ENCODE data around the gene VWA7.
"Not testable (repeated sequence)": the region's sequence is repeated elsewhere in the genome, so short reads cannot be mapped to it uniquely, and the experiment has no call there.

Gene VWA7

GRCh38 chr6:31794294-31794865, 17.3 kb upstream of the VWA7 start:
- no peaks in the 10 kb centered on the region for H3K9me3 Mint-ChIP-seq
- H3K27ac Mint-ChIP-seq: peak overlapping the region; percentile 75
- no peaks in the 10 kb centered on the region for H3K27me3 Mint-ChIP-seq (ENCODE audit: low read depth, poor library complexity)
- peaks cover 37% of the 10 kb centered on the region for H3K36me3 Mint-ChIP-seq (ENCODE audit: low read depth)
- peaks cover 48% of the 10 kb centered on the region for H3K4me1 Mint-ChIP-seq
- TF ChIP-seq CTCF (IDR thresholded peaks at IDR 0.05): no peak
- H3K4me3 Mint-ChIP-seq: peak overlapping the region; percentile 98
- no peak for DNase-seq

- H3K4me1 Mint-ChIP-seq: peaks cover 48% of the 10 kb centered on the region
Measured at GRCh38 chr6:31793927-31794245, 16.8 kb upstream of the VWA7 start.

GRCh38 chr6:31792761-31793171, 15.6 kb upstream of the VWA7 start:
- H3K9me3 Mint-ChIP-seq: no peaks in the 10 kb centered on the region
- peaks cover 48% of the 10 kb centered on the region for H3K4me1 Mint-ChIP-seq
- H3K27me3 Mint-ChIP-seq (ENCODE audit: low read depth, poor library complexity): no peaks in the 10 kb centered on the region
- no peak for DNase-seq
- TF ChIP-seq CTCF (IDR thresholded peaks at IDR 0.05): no peak
- no peak overlapping the region for H3K27ac Mint-ChIP-seq
- H3K4me3 Mint-ChIP-seq: no peak overlapping the region
- H3K36me3 Mint-ChIP-seq (ENCODE audit: low read depth): peaks cover 48% of the 10 kb centered on the region

More at GRCh38 chr6:31793927-31794245, 16.8 kb upstream of the VWA7 start:
- DNase-seq; H3K9me3 Mint-ChIP-seq; H3K27ac Mint-ChIP-seq; H3K27me3 Mint-ChIP-seq (ENCODE audit: low read depth, poor library complexity): not testable (repeated sequence)
- H3K4me3 Mint-ChIP-seq: peak overlapping the region; percentile 98
- H3K36me3 Mint-ChIP-seq (ENCODE audit: low read depth): peaks cover 42% of the 10 kb centered on the region

GRCh38 chr6:31792090-31792374, 14.9 kb upstream of the VWA7 start:
- TF ChIP-seq CTCF (IDR thresholded peaks at IDR 0.05): no peak
- peaks cover 48% of the 10 kb centered on the region for H3K4me1 Mint-ChIP-seq
- H3K9me3 Mint-ChIP-seq: no peaks in the 10 kb centered on the region
- H3K27me3 Mint-ChIP-seq (ENCODE audit: low read depth, poor library complexity): no peaks in the 10 kb centered on the region
- DNase-seq: no peak
- H3K4me3 Mint-ChIP-seq: no peak overlapping the region
- peaks cover 42% of the 10 kb centered on the region for H3K36me3 Mint-ChIP-seq (ENCODE audit: low read depth)
- H3K27ac Mint-ChIP-seq: peak overlapping the region; percentile 33

- peak; percentile 57 for TF ChIP-seq CTCF (IDR thresholded peaks at IDR 0.05)
- Mint-ChIP-seq H3K36me3 (ENCODE audit: low read depth) (peaks cover 43% of the 10 kb centered on the region), H3K9me3 (no peaks in the 10 kb centered on the region), H3K27ac (peak overlapping the region; percentile 66), H3K4me3 (peak overlapping the region; percentile 36), H3K4me1 (peaks cover 48% of the 10 kb centered on the region), H3K27me3 (ENCODE audit: low read depth, poor library complexity) (no peaks in the 10 kb centered on the region)
- peak; percentile 78 for DNase-seq
Measured at GRCh38 chr6:31791324-31792089, 14.4 kb upstream of the VWA7 start.

- Mint-ChIP-seq H3K4me3 (no peak overlapping the region), H3K9me3 (no peaks in the 10 kb centered on the region), H3K27me3 (ENCODE audit: low read depth, poor library complexity) (no peaks in the 10 kb centered on the region), H3K36me3 (ENCODE audit: low read depth) (peaks cover 53% of the 10 kb centered on the region), H3K4me1 (peaks cover under 1% of the 10 kb centered on the region), H3K27ac (no peak overlapping the region)
- no peak for DNase-seq
- no peak for TF ChIP-seq CTCF (IDR thresholded peaks at IDR 0.05)
Measured at GRCh38 chr6:31785475-31785874, 8.3 kb upstream of the VWA7 start.
